Measurements from ENCODE around the gene THAP3. TPM values are rescaled to one million over a fixed set of nuclear protein-coding genes. Genes with fewer than 3 reads are reported as not detected.

The THAP3 gene
- total RNA-seq = 10 to 100 TPM; 16.2 to 45.6 (median 35.5) TPM
- 10 to 100 TPM; 11.1 to 65.6 (median 37.6) TPM for polyA plus RNA-seq
- long read RNA-seq, donor 1, partial matches to known transcripts = 11 of 11 reads
- long read RNA-seq, donor 1, other reads (novel, unspliced or antisense) = 0 of 11 reads
- long read RNA-seq, donor 2, partial matches to known transcripts = 0 of 2 reads
- long read RNA-seq, donor 2, other reads (novel, unspliced or antisense) = 0 of 2 reads
- long read RNA-seq, donor 3, partial matches to known transcripts = 5 of 7 reads
- long read RNA-seq, donor 3, other reads (novel, unspliced or antisense) = 0 of 7 reads
- long read RNA-seq, donor 4, partial matches to known transcripts = 8 of 16 reads
- long read RNA-seq, donor 4, other reads (novel, unspliced or antisense) = 6 of 16 reads
- long read RNA-seq, donor 5, partial matches to known transcripts = 27 of 34 reads
- long read RNA-seq, donor 5, other reads (novel, unspliced or antisense) = 4 of 34 reads
- long read RNA-seq, donor 6, partial matches to known transcripts = 7 of 15 reads
- long read RNA-seq, donor 6, other reads (novel, unspliced or antisense) = 4 of 15 reads
- long read RNA-seq, donor 7, partial matches to known transcripts = 0 of 2 reads
- long read RNA-seq, donor 7, other reads (novel, unspliced or antisense) = 0 of 2 reads
- long read RNA-seq, donor 8, partial matches to known transcripts = 13 of 13 reads
- long read RNA-seq, donor 8, other reads (novel, unspliced or antisense) = 0 of 13 reads
- long read RNA-seq, donor 9, partial matches to known transcripts = 5 of 8 reads
- long read RNA-seq, donor 9, other reads (novel, unspliced or antisense) = 0 of 8 reads
- long read RNA-seq, donor 10, partial matches to known transcripts = 9 of 9 reads
- long read RNA-seq, donor 10, other reads (novel, unspliced or antisense) = 0 of 9 reads

- intact Hi-C loops (cut with DNase I) = no loop called here
- peaks cover 0 to 47% of the 10 kb centered on the region in 2 donors for H3K36me3 ChIP-seq (replicated peaks in 1 of 2)
- DNase-seq = peak; percentile 87 to 91 (median 90)
- no peaks in the 10 kb centered on the region for H3K27me3 ChIP-seq
- peak within 1 kb of the TSS; percentile 60 to 95 (median 89) for H3K27ac ChIP-seq
- TF ChIP-seq CTCF (IDR thresholded peaks at IDR 0.05) = no peak
- peak in 1 of 2 donors; percentile 52 for TF ChIP-seq POLR2A (IDR thresholded peaks at IDR 0.05)
- 0 to 1% (median 1%) methylated on average over 1 to 73 of the region's 73 CpGs for WGBS, 4 donors
- peaks cover 14 to 24% of the 10 kb centered on the region in 2 donors for H3K4me1 ChIP-seq (replicated peaks in 1 of 2)
- no peaks in the 10 kb centered on the region for H3K9me3 ChIP-seq (replicated peaks in 1 of 3)
- H3K4me3 ChIP-seq = peak within 1 kb of the TSS; percentile 28 to 91 (median 64)
Observed at GRCh38 chr1:6624710-6625583, at the start of gene THAP3. Gene THAP3 (plus strand): TSS chr1:6624868. CDS start chr1:6625219, 351 bp downstream.

- Histone ChIP-seq H3K4me3 (no peak overlapping the region), H3K27ac (no peak overlapping the region), H3K4me1 (replicated peaks in 1 of 2) (peaks cover 17 to 31% of the 10 kb centered on the region in 2 donors), H3K27me3 (no peaks in the 10 kb centered on the region), H3K9me3 (replicated peaks in 1 of 3) (no peaks in the 10 kb centered on the region), H3K36me3 (replicated peaks in 1 of 2) (no peaks in the 10 kb centered on the region)
- no peak for TF ChIP-seq POLR2A (IDR thresholded peaks at IDR 0.05)
- TF ChIP-seq CTCF (IDR thresholded peaks at IDR 0.05) = no peak
- WGBS, 4 donors = 73 to 84% (median 78%) methylated on average over 6 of the region's 6 CpGs
- no peak for DNase-seq
- intact Hi-C loops (cut with DNase I) = no loop called here
Observed at GRCh38 chr1:6577831-6578525, 46.7 kb upstream of the THAP3 start.

- H3K27me3 ChIP-seq = no peaks in the 10 kb centered on the region
- no peaks in the 10 kb centered on the region for H3K9me3 ChIP-seq (replicated peaks in 1 of 3)
- intact Hi-C loops (cut with DNase I) = no loop called here
- 88 to 93% (median 89%) methylated on average over 9 to 14 of the region's 14 CpGs for WGBS, 4 donors
- peaks cover 17 to 31% of the 10 kb centered on the region in 2 donors for H3K4me1 ChIP-seq (replicated peaks in 1 of 2)
- H3K27ac ChIP-seq = peak overlapping the region in 3 of 5 donors; percentile 86 to 97 (median 95)
- H3K36me3 ChIP-seq (replicated peaks in 1 of 2) = no peaks in the 10 kb centered on the region
- DNase-seq = peak in 1 of 7 donors; percentile 24
- TF ChIP-seq CTCF (IDR thresholded peaks at IDR 0.05) (no peak), POLR2A (IDR thresholded peaks at IDR 0.05) (no peak)
- H3K4me3 ChIP-seq = peak overlapping the region in 1 of 4 donors; percentile 91
Observed at GRCh38 chr1:6578624-6579373, 45.9 kb upstream of the THAP3 start.

Measured in adrenal gland (tissue), 19 donors.